BE2C (cell line): ENCODE measurements around the gene PI4KB.

ENCODE experiments used
- DNase-seq: peaks from one replicate; pipeline ENCODE4 v3.0.0-alpha.2; 2020
- H3K27me3 ChIP-seq: fragments of 250-450 bp; sonication (Bioruptor Pico); 2 replicates; pipeline ENCODE4 v1.5.1; 2020; ENCODE audit warnings: mild to moderate bottlenecking
- H3K36me3 ChIP-seq: fragments of 250-450 bp; sonication (Bioruptor Pico); 2 replicates; pipeline ENCODE4 v1.5.1; 2020; ENCODE audit warnings: mild to moderate bottlenecking
- H3K4me1 ChIP-seq: fragments of 250-450 bp; sonication (Bioruptor Pico); 2 replicates; pipeline ENCODE4 v1.5.1; 2020
- H3K4me3 ChIP-seq: 2 replicates; pipeline ENCODE4 v1.5.1; 2011; ENCODE audit warnings: low read depth, low read length
- H3K9me3 ChIP-seq: fragments of 250-450 bp; sonication (Bioruptor Pico); 2 replicates; pipeline ENCODE4 v1.5.1; 2020
- TF ChIP-seq, protein P1 (sequence below): IDR thresholded peaks from 2 replicates; pipeline ENCODE4 v1.5.1; 2012; ENCODE audit warnings: mild to moderate bottlenecking, low read depth, low read length

PI4KB gene

DNA sequence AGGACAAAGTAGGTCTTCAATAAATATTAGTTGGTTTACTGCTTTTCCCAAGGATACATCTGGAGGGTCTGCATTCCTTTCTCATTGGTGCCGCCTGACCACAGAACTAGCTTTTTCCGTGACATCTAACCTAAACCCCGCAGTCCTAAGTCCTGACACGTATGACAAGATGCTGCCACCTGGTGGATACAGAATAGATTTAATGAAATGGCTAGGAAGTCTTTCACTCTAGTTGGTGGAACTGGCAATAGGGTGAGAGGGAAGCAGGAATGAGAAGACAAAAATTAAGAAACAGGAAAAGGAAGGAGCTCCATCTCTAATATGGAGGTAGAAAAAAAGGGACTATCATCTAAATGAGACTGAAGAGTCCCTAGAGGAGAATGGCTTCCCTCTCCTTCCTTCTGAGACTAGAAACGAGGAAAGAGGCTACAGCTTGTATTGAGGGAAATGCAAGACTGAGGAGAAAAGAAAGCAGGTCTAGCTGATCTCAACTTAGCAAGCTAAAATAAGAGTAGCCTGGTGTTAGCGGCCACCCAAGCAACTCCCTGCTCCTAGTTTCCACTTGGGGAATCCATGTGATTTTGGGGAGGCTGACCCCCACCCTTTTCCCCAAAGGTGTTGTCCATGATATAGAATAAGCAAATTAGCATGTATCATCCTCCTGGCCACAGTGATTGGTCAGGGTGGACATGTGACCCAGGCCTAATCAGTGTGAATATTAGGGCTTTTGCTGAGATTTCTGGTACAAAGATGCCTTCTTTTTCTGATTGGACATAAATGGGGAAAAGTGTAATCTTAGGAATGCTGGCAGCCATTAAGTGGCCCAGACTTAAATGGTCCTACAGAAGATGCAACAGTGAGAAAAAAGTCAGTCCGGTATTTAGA, 13.9 kb upstream of the PI4KB start:
- H3K9me3 ChIP-seq, result no peaks in the 10 kb centered on the region
- H3K36me3 ChIP-seq, result peaks cover 10% of the 10 kb centered on the region
- DNase-seq, result peak; percentile 67
- H3K4me3 ChIP-seq, result no peak overlapping the region
- H3K4me1 ChIP-seq, result peaks cover 3% of the 10 kb centered on the region
- TF ChIP-seq, protein P1, sequence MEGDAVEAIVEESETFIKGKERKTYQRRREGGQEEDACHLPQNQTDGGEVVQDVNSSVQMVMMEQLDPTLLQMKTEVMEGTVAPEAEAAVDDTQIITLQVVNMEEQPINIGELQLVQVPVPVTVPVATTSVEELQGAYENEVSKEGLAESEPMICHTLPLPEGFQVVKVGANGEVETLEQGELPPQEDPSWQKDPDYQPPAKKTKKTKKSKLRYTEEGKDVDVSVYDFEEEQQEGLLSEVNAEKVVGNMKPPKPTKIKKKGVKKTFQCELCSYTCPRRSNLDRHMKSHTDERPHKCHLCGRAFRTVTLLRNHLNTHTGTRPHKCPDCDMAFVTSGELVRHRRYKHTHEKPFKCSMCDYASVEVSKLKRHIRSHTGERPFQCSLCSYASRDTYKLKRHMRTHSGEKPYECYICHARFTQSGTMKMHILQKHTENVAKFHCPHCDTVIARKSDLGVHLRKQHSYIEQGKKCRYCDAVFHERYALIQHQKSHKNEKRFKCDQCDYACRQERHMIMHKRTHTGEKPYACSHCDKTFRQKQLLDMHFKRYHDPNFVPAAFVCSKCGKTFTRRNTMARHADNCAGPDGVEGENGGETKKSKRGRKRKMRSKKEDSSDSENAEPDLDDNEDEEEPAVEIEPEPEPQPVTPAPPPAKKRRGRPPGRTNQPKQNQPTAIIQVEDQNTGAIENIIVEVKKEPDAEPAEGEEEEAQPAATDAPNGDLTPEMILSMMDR, result peak; percentile 83
- H3K27me3 ChIP-seq, result no peaks in the 10 kb centered on the region

DNA sequence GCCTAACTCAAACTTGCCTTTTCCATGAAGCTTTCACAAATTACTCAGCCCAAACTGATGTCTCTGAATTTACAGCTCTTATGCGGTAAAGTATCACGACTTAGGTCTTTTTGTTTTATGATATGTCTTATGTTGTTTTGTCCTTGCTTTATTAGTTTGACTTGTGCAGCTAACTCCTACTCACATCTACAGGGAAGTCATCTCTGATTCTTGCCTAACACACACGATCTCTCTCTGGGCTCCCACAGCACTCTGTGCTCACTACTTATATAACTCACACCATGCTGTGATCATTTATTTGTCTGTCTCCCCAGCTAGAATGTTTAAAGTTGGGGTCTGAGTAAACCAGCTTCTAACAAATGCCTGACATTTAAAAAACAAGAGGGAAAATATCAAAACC, 9.3 kb upstream of the PI4KB start:
- DNase-seq, result no peak
- Histone ChIP-seq H3K36me3 (no peaks in the 10 kb centered on the region), H3K4me3 (no peak overlapping the region), H3K27me3 (no peaks in the 10 kb centered on the region), H3K9me3 (no peaks in the 10 kb centered on the region), H3K4me1 (peaks cover 4% of the 10 kb centered on the region; the same call in 1 of the 2 replicates)
- TF ChIP-seq, protein P1, result no peak

DNA sequence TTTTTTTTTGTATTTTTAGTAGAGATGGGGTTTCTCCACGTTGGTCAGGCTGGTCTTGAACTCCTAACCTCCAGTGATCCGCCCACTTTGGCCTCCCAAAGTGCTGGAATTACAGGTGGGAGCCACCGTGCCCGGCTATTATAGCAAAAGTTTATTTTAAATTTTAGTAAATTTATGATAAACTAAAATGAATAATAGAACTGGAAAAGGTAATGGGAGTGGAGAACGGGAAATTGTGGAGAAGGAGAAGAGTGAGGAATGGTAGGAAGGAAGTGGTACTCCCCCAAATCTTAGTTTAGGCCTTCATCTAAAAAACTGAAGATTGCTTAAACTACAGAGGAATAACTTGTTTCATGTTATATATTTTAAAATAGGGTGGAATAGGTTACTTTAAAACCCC, 7.6 kb upstream of the PI4KB start:
- H3K9me3 ChIP-seq, result no peaks in the 10 kb centered on the region
- no peak for DNase-seq
- H3K27me3 ChIP-seq, result no peaks in the 10 kb centered on the region
- no peaks in the 10 kb centered on the region for H3K36me3 ChIP-seq
- H3K4me3 ChIP-seq, result no peak overlapping the region
- TF ChIP-seq, protein P1, result no peak
- H3K4me1 ChIP-seq, result peaks cover 4% of the 10 kb centered on the region; the same call in 1 of the 2 replicates

DNA sequence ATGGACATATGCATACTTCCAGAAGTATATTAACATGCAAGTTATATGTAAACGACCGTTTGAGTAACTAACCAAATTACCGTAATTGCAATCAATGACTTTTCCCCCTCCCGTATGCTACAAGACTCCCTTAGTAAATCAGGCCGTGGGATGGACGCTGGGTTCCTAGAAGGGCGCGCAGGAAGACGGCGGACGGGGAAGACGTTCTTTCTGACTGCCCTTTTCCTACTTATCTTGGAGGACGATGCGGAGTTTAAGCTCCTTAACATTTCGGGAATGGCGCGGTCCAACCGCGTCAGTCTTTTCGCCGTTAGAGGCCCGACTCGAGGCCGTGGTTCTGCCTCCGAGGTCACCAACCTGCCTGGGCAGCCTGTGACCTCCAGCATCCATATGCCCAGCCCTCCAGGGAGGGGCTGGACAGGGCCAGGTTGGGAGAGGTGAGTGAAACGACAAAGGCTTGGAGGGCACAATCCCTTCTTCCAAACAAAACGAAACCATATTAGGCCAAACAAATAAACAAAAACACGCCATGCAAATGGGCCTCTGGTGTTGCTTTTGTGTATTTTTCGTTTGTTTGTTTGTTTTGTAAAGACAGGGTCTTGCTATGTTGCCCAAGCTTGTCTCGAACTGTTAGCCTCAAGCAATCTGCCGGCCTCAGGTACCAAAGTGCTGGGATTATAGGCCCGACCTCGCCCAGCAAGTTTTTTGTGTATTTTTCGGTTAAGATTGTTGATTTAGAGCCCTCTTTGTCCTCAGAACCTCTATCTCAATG, 873 bp upstream of the PI4KB start:
- Histone ChIP-seq H3K4me3 (peak overlapping the region; percentile 77), H3K4me1 (no peaks in the 10 kb centered on the region), H3K36me3 (peaks cover 13% of the 10 kb centered on the region), H3K9me3 (no peaks in the 10 kb centered on the region), H3K27me3 (no peaks in the 10 kb centered on the region)
- DNase-seq, result no peak
- TF ChIP-seq, protein P1, result no peak

DNA sequence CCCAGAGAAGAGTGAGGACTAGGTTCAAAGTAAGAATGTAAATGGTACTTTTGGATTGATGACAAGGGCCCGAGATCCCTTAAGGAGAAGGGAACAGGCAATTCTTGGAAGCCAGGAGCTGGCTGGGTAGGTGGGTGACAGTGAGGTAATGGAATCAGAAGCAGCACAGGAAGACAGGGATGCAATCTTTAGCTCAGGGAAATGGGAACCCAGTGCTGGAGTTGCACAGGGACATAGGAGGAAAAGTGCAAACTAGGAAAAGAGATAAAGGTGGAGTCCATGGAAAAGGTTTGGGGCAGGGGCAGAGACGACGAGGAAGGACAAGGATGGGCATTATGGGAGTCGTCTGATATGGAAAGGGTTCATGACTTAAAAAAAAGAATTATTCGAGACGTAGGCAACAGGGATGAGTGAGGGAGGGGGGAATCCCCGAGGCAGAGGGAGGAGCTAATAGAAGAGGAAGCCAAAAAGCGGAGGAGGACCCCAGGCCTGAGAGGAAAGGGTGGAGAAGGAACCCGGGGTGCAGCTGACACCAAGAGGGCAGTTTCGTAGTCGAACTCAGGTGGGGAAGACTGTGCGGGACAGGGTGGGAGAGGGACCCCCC, 495 bp downstream of the PI4KB start:
- DNase-seq, result peak; percentile 20
- Histone ChIP-seq H3K4me1 (no peaks in the 10 kb centered on the region), H3K9me3 (no peaks in the 10 kb centered on the region), H3K27me3 (no peaks in the 10 kb centered on the region), H3K4me3 (peak overlapping the region; percentile 77), H3K36me3 (peaks cover 13% of the 10 kb centered on the region)
- TF ChIP-seq, protein P1, result no peak
